Loucy (cell line): ENCODE measurements around the gene NRCAM.

Source experiments
- H2AFZ ChIP-seq: fragments of 200-600 bp; sonication (generic); 2 replicates; pipeline ENCODE4 v1.6.0; 2016; ENCODE audit warnings: antibody characterized with exemption, mild to moderate bottlenecking, low read length, moderate library complexity
- H3F3A ChIP-seq: fragments of 200-600 bp; 2 replicates; pipeline ENCODE4 v1.6.0; 2016; ENCODE audit warnings: antibody characterized with exemption, low read depth, mild to moderate bottlenecking
- H3K27me3 ChIP-seq: fragments of 200-600 bp; sonication (generic); 2 replicates; pipeline ENCODE4 v1.6.1; 2014; ENCODE audit warnings: low read length, mild to moderate bottlenecking; ENCODE audit not compliant: insufficient read depth, poor library complexity, severe bottlenecking
- H3K36me3 ChIP-seq: fragments of 200-600 bp; sonication (generic); 2 replicates; pipeline ENCODE4 v1.6.1; 2016; ENCODE audit warnings: low read length; ENCODE audit not compliant: insufficient read depth
- H3K4me1 ChIP-seq: fragments of 200-600 bp; sonication (generic); 2 replicates; pipeline ENCODE4 v1.5.1; 2014; ENCODE audit warnings: low read length, mild to moderate bottlenecking; ENCODE audit not compliant: insufficient read depth, poor library complexity, severe bottlenecking
- H3K4me2 ChIP-seq: fragments of 200-600 bp; sonication (generic); 2 replicates; pipeline ENCODE4 v1.6.0; 2014; ENCODE audit warnings: antibody characterized with exemption, low read length, low read depth, mild to moderate bottlenecking; ENCODE audit not compliant: poor library complexity, severe bottlenecking
- H3K4me3 ChIP-seq: fragments of 200-600 bp; sonication (generic); 2 replicates; pipeline ENCODE4 v1.5.1; 2014; ENCODE audit warnings: low read length, mild to moderate bottlenecking, mixed read lengths; ENCODE audit not compliant: poor library complexity, severe bottlenecking
- H3K79me2 ChIP-seq: fragments of 200-600 bp; sonication (generic); 2 replicates; pipeline ENCODE4 v1.6.1; 2014; ENCODE audit warnings: low read length; ENCODE audit not compliant: insufficient read depth
- H3K9ac ChIP-seq: fragments of 200-600 bp; sonication (generic); 2 replicates; pipeline ENCODE4 v1.6.0; 2014; ENCODE audit warnings: mild to moderate bottlenecking, low read depth, low read length, moderate library complexity; ENCODE audit not compliant: poor library complexity, severe bottlenecking
- H3K9me2 ChIP-seq: fragments of 200-600 bp; sonication (generic); replicated peaks from 2 replicates; pipeline ENCODE4 v1.6.1; 2016; ENCODE audit warnings: low read depth, low read length, mixed read lengths
- H3K9me3 ChIP-seq: fragments of 200-600 bp; sonication (generic); 2 replicates; pipeline ENCODE4 v1.6.1; 2014; ENCODE audit warnings: mild to moderate bottlenecking, antibody characterized with exemption, low read length, low read depth; ENCODE audit not compliant: insufficient read depth
- H4K20me1 ChIP-seq: fragments of 200-600 bp; sonication (generic); 2 replicates; pipeline ENCODE4 v1.6.0; 2014; ENCODE audit warnings: antibody characterized with exemption, low read length, mild to moderate bottlenecking; ENCODE audit not compliant: insufficient read depth, poor library complexity, severe bottlenecking
- CTCF ChIP-seq: fragments of 200-600 bp; sonication (generic); conservative IDR thresholded peaks from 2 replicates; pipeline ENCODE4 v1.5.1; 2014; ENCODE audit warnings: mild to moderate bottlenecking, antibody characterized with exemption, low read length
- EZH2phosphoT487 ChIP-seq: fragments of 200-600 bp; IDR thresholded peaks from 2 replicates; pipeline ENCODE4 v1.6.1; 2018; ENCODE audit warnings: antibody characterized with exemption, mild to moderate bottlenecking, moderate library complexity, borderline replicate concordance

NRCAM gene

GRCh38 chr7:108152198-108152597, 304.0 kb downstream of the NRCAM start:
- Histone ChIP-seq H2AFZ (no peak overlapping the region), H3K36me3 (no peaks in the 10 kb centered on the region), H3K9ac (no peak overlapping the region), H3K4me3 (no peak overlapping the region), H3K4me2 (no peak overlapping the region), H3K79me2 (no peaks in the 10 kb centered on the region), H4K20me1 (no peaks in the 10 kb centered on the region), H3F3A (no peaks in the 10 kb centered on the region), H3K27me3 (no peaks in the 10 kb centered on the region), H3K9me2 (no peaks in the 10 kb centered on the region), H3K9me3 (no peaks in the 10 kb centered on the region; the same call in 1 of the 2 replicates), H3K4me1 (no peaks in the 10 kb centered on the region)
- TF ChIP-seq EZH2phosphoT487 (no peak), CTCF (no peak)

GRCh38 chr7:108149908-108150307, 306.3 kb downstream of the NRCAM start:
- H3K79me2 ChIP-seq = no peaks in the 10 kb centered on the region

GRCh38 chr7:108149119-108149518, 307.1 kb downstream of the NRCAM start:
- H3F3A ChIP-seq = no peaks in the 10 kb centered on the region
- no peaks in the 10 kb centered on the region for H3K79me2 ChIP-seq
- no peak overlapping the region for H3K9ac ChIP-seq
- H2AFZ ChIP-seq = no peak overlapping the region
- no peaks in the 10 kb centered on the region for H3K9me2 ChIP-seq
- H4K20me1 ChIP-seq = no peaks in the 10 kb centered on the region
- no peaks in the 10 kb centered on the region for H3K36me3 ChIP-seq
- no peaks in the 10 kb centered on the region for H3K27me3 ChIP-seq
- H3K4me1 ChIP-seq = peaks cover 2% of the 10 kb centered on the region
- no peak overlapping the region for H3K4me3 ChIP-seq
- H3K9me3 ChIP-seq = no peaks in the 10 kb centered on the region; the same call in 1 of the 2 replicates
- no peak overlapping the region for H3K4me2 ChIP-seq
- TF ChIP-seq EZH2phosphoT487 (no peak), CTCF (no peak)

More at GRCh38 chr7:108149908-108150307, 306.3 kb downstream of the NRCAM start:
- no peak overlapping the region for H3K4me2 ChIP-seq
- H3K4me3 ChIP-seq = no peak overlapping the region
- H2AFZ ChIP-seq = no peak overlapping the region
- no peaks in the 10 kb centered on the region for H3K9me2 ChIP-seq
- TF ChIP-seq CTCF = no peak
- peaks cover 2% of the 10 kb centered on the region for H3K4me1 ChIP-seq
- no peaks in the 10 kb centered on the region for H3K36me3 ChIP-seq
- no peaks in the 10 kb centered on the region for H3F3A ChIP-seq
- no peaks in the 10 kb centered on the region for H3K27me3 ChIP-seq
- no peaks in the 10 kb centered on the region; the same call in 1 of the 2 replicates for H3K9me3 ChIP-seq
- no peaks in the 10 kb centered on the region for H4K20me1 ChIP-seq
- H3K9ac ChIP-seq = no peak overlapping the region
